ENCODE measurements around the gene COPZ2. TPM values are rescaled to one million over a fixed set of nuclear protein-coding genes. Genes with fewer than 3 reads are reported as not detected.

COPZ2 gene
- total RNA-seq, 1 experiment from 2014 or later: 1.3 TPM

- Histone ChIP-seq H3K4me1 (ENCODE audit: insufficient read depth, low read length) (peaks cover 51% of the 10 kb centered on the region), H3K9ac (ENCODE audit: low read length) (no peak overlapping the region), H3K9me2 (replicated peaks; ENCODE audit: low read length) (no peaks in the 10 kb centered on the region), H3K4me3 (ENCODE audit: low read length) (peak overlapping the region; percentile 9; the same call in 1 of the 2 replicates), H3K79me2 (ENCODE audit: low read length) (peaks cover 85% of the 10 kb centered on the region), H3K36me3 (ENCODE audit: low read depth, low read length) (peaks cover 43% of the 10 kb centered on the region), H3F3A (ENCODE audit: low read length, unreplicated experiment) (no peaks in the 10 kb centered on the region), H4K20me1 (ENCODE audit: low read length) (peaks cover 50% of the 10 kb centered on the region), H3K27me3 (ENCODE audit: low read length) (no peaks in the 10 kb centered on the region), H2AFZ (ENCODE audit: low read length) (no peak overlapping the region), H3K9me3 (ENCODE audit: low read length) (no peaks in the 10 kb centered on the region), H3K4me2 (ENCODE audit: low read length) (peak overlapping the region; percentile 55), H3K27ac (ENCODE audit: low read length) (no peak overlapping the region)
- ATAC-seq: no peak
- DNase-seq: no peak
- TF ChIP-seq CTCF (conservative IDR thresholded peaks at IDR 0.05; ENCODE audit: low read depth, low read length) (no peak), EZH2phosphoT487 (IDR thresholded peaks at IDR 0.05; ENCODE audit: borderline replicate concordance, low read length) (no peak), EZH2 (IDR thresholded peaks at IDR 0.05; ENCODE audit: low read length, unreplicated experiment) (no peak)
- POLR2A ChIA-PET (ENCODE audit: unreplicated experiment): no interaction called here
- CTCF ChIA-PET: interaction anchor here (0.6 to 0.8 kb wide), 3 partner anchors 15 to 209 kb away, joined by 3 read pairs; no protein-coding TSS in a partner anchor
- BruUV-seq (replicated peaks): no TSS peak
- intact Hi-C loops (cut with micrococcal nuclease): no loop called here
These were observed 14.3 kb upstream of the COPZ2 start for GRCh38 chr17:48051706-48052486.

- CTCF ChIA-PET: no interaction called here
- H3K27ac ChIP-seq (ENCODE audit: low read length): no peak overlapping the region
- intact Hi-C loops (cut with micrococcal nuclease): no loop called here
- no peaks in the 10 kb centered on the region for H3F3A ChIP-seq (ENCODE audit: low read length, unreplicated experiment)
- H3K4me2 ChIP-seq (ENCODE audit: low read length): peak overlapping the region; percentile 55
- peaks cover 83% of the 10 kb centered on the region for H3K79me2 ChIP-seq (ENCODE audit: low read length)
- no peaks in the 10 kb centered on the region for H3K9me2 ChIP-seq (replicated peaks; ENCODE audit: low read length)
- H3K4me1 ChIP-seq (ENCODE audit: insufficient read depth, low read length): peaks cover 57% of the 10 kb centered on the region
- no peak for TF ChIP-seq EZH2phosphoT487 (IDR thresholded peaks at IDR 0.05; ENCODE audit: borderline replicate concordance, low read length)
- TF ChIP-seq EZH2 (IDR thresholded peaks at IDR 0.05; ENCODE audit: low read length, unreplicated experiment): no peak
- no peak for TF ChIP-seq CTCF (conservative IDR thresholded peaks at IDR 0.05; ENCODE audit: low read depth, low read length)
- H3K9ac ChIP-seq (ENCODE audit: low read length): no peak overlapping the region
- peaks cover 49% of the 10 kb centered on the region for H4K20me1 ChIP-seq (ENCODE audit: low read length)
- POLR2A ChIA-PET (ENCODE audit: unreplicated experiment): no interaction called here
- DNase-seq (no peak), ATAC-seq (no peak)
- H3K9me3 ChIP-seq (ENCODE audit: low read length): no peaks in the 10 kb centered on the region
- peaks cover 38% of the 10 kb centered on the region for H3K36me3 ChIP-seq (ENCODE audit: low read depth, low read length)
- no TSS peak for BruUV-seq (replicated peaks)
- 0 out of 2 replicates have a peak overlapping the region, but pooled peaks have one; percentile 3 for H3K4me3 ChIP-seq (ENCODE audit: low read length)
- no peaks in the 10 kb centered on the region for H3K27me3 ChIP-seq (ENCODE audit: low read length)
- H2AFZ ChIP-seq (ENCODE audit: low read length): no peak overlapping the region
These were observed 13.7 kb upstream of the COPZ2 start for GRCh38 chr17:48051283-48051682.
